Cardiac muscle cell (in vitro differentiated cells and primary cell): Measurements from ENCODE around the gene CACNA1A. TPM values are rescaled to one million over a fixed set of nuclear protein-coding genes. Genes with fewer than 3 reads are reported as not detected.
A peak's percentile ranks its signal among the peaks of the same experiment; 100 is the strongest.
"Not testable (repeated sequence)": the region's sequence is repeated elsewhere in the genome, so short reads cannot be mapped to it uniquely, and the experiment has no call there.

Experiments used
- DNase-seq, 2 donors: peaks; one replicate each; pipeline versions ENCODE4 v3.0.0 to v3.0.0-alpha.2; 2010 to 2017; ENCODE audit warnings: low read depth in 1 of 2, low spot score in 1 of 2
- H3K27ac ChIP-seq: fragments of 200-600 bp; sonication (generic); 2 replicates; pipeline ENCODE4 v1.5.1; 2016
- H3K27me3 ChIP-seq: fragments of 200-600 bp; sonication (generic); 2 replicates; pipeline ENCODE4 v1.6.0; 2016; ENCODE audit warnings: control low read depth
- H3K36me3 ChIP-seq: fragments of 200-600 bp; sonication (generic); 2 replicates; pipeline ENCODE4 v1.5.1; 2016; ENCODE audit warnings: control low read depth
- H3K4me1 ChIP-seq: fragments of 200-600 bp; sonication (generic); 2 replicates; pipeline ENCODE4 v1.8.1; 2017; ENCODE audit warnings: low read depth, mild to moderate bottlenecking, mixed run types
- H3K4me3 ChIP-seq: fragments of 200-600 bp; sonication (generic); 2 replicates; pipeline ENCODE4 v1.5.1; 2016; ENCODE audit warnings: mild to moderate bottlenecking
- H3K9me3 ChIP-seq: fragments of 200-600 bp; sonication (generic); 2 replicates; pipeline ENCODE4 v1.5.1; 2017; ENCODE audit warnings: low read depth, mild to moderate bottlenecking, control low read depth
- CTCF ChIP-seq: IDR thresholded peaks from 2 replicates; pipeline ENCODE4 v1.5.1; 2012; ENCODE audit warnings: low read depth, mild to moderate bottlenecking, low read length
- polyA plus RNA-seq: library from polyadenylated mRNA; unstranded; fragments of >200 nt; fragmentation: Nextera tagmentation; extraction: Ambion mirVana; gene quantifications from 2 replicates; pipeline ENCODE4 v1.2.1, GENCODE V29; 2016
- total RNA-seq: library from RNA; depleted of rRNA; stranded (reverse); fragments of >200 nt; gene quantifications from 2 replicates; pipeline ENCODE4 v1.2.3, GENCODE V29; 2016

Gene CACNA1A
- total and polyA plus RNA-seq, 2 experiments from 2014 or later, result 5.6 to 6.8 TPM

- Histone ChIP-seq H3K36me3 (no peaks in the 10 kb centered on the region), H3K4me3 (no peak overlapping the region), H3K4me1 (no peaks in the 10 kb centered on the region), H3K27me3 (no peaks in the 10 kb centered on the region), H3K27ac (no peak overlapping the region), H3K9me3 (no peaks in the 10 kb centered on the region)
- no peak for TF ChIP-seq CTCF
- no peak for DNase-seq
These were observed 329.9 kb downstream of the CACNA1A start for GRCh38 chr19:13176345-13176744.

- no peak for TF ChIP-seq CTCF
- H3K27ac ChIP-seq, result no peak overlapping the region
- H3K4me1 ChIP-seq, result no peaks in the 10 kb centered on the region
- H3K36me3 ChIP-seq, result no peaks in the 10 kb centered on the region
- no peak overlapping the region for H3K4me3 ChIP-seq
- no peak for DNase-seq
- H3K27me3 ChIP-seq, result no peaks in the 10 kb centered on the region
- H3K9me3 ChIP-seq, result no peaks in the 10 kb centered on the region
These were observed 333.0 kb downstream of the CACNA1A start for GRCh38 chr19:13173139-13173737.

GRCh38 chr19:13172346-13173138 is 333.7 kb downstream of the CACNA1A start:
- no peak for TF ChIP-seq CTCF
- Histone ChIP-seq H3K36me3 (no peaks in the 10 kb centered on the region), H3K4me3 (no peak overlapping the region), H3K27me3 (no peaks in the 10 kb centered on the region), H3K4me1 (no peaks in the 10 kb centered on the region), H3K27ac (peak overlapping the region; percentile 35), H3K9me3 (no peaks in the 10 kb centered on the region)
- peak; percentile 54 to 80 for DNase-seq

GRCh38 chr19:13171146-13171545 is 335.1 kb downstream of the CACNA1A start:
- no peak overlapping the region for H3K4me3 ChIP-seq
- H3K27ac ChIP-seq, result no peak overlapping the region
- H3K36me3 ChIP-seq, result no peaks in the 10 kb centered on the region
- no peaks in the 10 kb centered on the region for H3K27me3 ChIP-seq
- no peaks in the 10 kb centered on the region for H3K4me1 ChIP-seq
- TF ChIP-seq CTCF, result no peak
- no peaks in the 10 kb centered on the region for H3K9me3 ChIP-seq
- DNase-seq, result no peak

GRCh38 chr19:13169769-13170168 is 336.5 kb downstream of the CACNA1A start:
- Histone ChIP-seq H3K27ac (no peak overlapping the region), H3K4me3 (no peak overlapping the region), H3K27me3 (no peaks in the 10 kb centered on the region), H3K4me1 (peaks cover 5% of the 10 kb centered on the region), H3K9me3 (no peaks in the 10 kb centered on the region), H3K36me3 (no peaks in the 10 kb centered on the region)
- TF ChIP-seq CTCF, result no peak
- DNase-seq, result peak in 1 of 2 donors; percentile 22

GRCh38 chr19:13166151-13166550 is 340.1 kb downstream of the CACNA1A start:
- not testable (repeated sequence) for H3K4me3 ChIP-seq, DNase-seq, H3K36me3 ChIP-seq, H3K9me3 ChIP-seq, H3K27me3 ChIP-seq, H3K27ac ChIP-seq
- H3K4me1 ChIP-seq, result peaks cover 21% of the 10 kb centered on the region
